ENCODE data around the gene CREBL2.
"Not testable (repeated sequence)": the region's sequence is repeated elsewhere in the genome, so short reads cannot be mapped to it uniquely, and the experiment has no call there.

CREBL2 gene

GRCh38 chr12:12611512-12612306 lies at the start of gene CREBL2:
TSS of gene CREBL2 (plus strand) at chr12:12611876. CDS start at chr12:12612173, 297 bp downstream.
- DNase-seq (ENCODE audit: low read depth): peak; percentile 56

- no peak for DNase-seq (ENCODE audit: low read depth)
Measured at GRCh38 chr12:12562016-12562483, 49.6 kb upstream of the CREBL2 start.

- DNase-seq (ENCODE audit: low read depth): no peak
Measured at GRCh38 chr12:12562585-12563261, 49.0 kb upstream of the CREBL2 start, which contains the start of gene DUSP16. TSS of gene DUSP16 (minus strand) at chr12:12562863. CDS start at chr12:12521098, 41,765 bp downstream.

GRCh38 chr12:12563290-12563928 lies 48.3 kb upstream of the CREBL2 start:
- DNase-seq (ENCODE audit: low read depth): no peak

GRCh38 chr12:12564911-12565310 lies 46.8 kb upstream of the CREBL2 start:
- no peak for DNase-seq (ENCODE audit: low read depth)

- DNase-seq (ENCODE audit: low read depth): not testable (repeated sequence)
Measured at GRCh38 chr12:12565971-12566370, 45.7 kb upstream of the CREBL2 start.

GRCh38 chr12:12572659-12573058 lies 39.0 kb upstream of the CREBL2 start:
- DNase-seq (ENCODE audit: low read depth): no peak

- DNase-seq (ENCODE audit: low read depth): no peak
Measured at GRCh38 chr12:12577786-12578185, 33.9 kb upstream of the CREBL2 start.

GRCh38 chr12:12580716-12581115 lies 31.0 kb upstream of the CREBL2 start:
- DNase-seq (ENCODE audit: low read depth): not testable (repeated sequence)

- no peak for DNase-seq (ENCODE audit: low read depth)
Measured at GRCh38 chr12:12582193-12582881, 29.3 kb upstream of the CREBL2 start.

- DNase-seq (ENCODE audit: low read depth): no peak
Measured at GRCh38 chr12:12582895-12583303, 28.8 kb upstream of the CREBL2 start.

- DNase-seq (ENCODE audit: low read depth): no peak
Measured at GRCh38 chr12:12583510-12584178, 28.0 kb upstream of the CREBL2 start.

- DNase-seq (ENCODE audit: low read depth): no peak
Measured at GRCh38 chr12:12585115-12585863, 26.4 kb upstream of the CREBL2 start.

GRCh38 chr12:12586879-12587675 lies 24.6 kb upstream of the CREBL2 start:
- no peak for DNase-seq (ENCODE audit: low read depth)

GRCh38 chr12:12587878-12588277 lies 23.8 kb upstream of the CREBL2 start:
- no peak for DNase-seq (ENCODE audit: low read depth)

- not testable (repeated sequence) for DNase-seq (ENCODE audit: low read depth)
Measured at GRCh38 chr12:12588436-12588835, 23.2 kb upstream of the CREBL2 start.

GRCh38 chr12:12590961-12591360 lies 20.7 kb upstream of the CREBL2 start:
- DNase-seq (ENCODE audit: low read depth): no peak

- no peak for DNase-seq (ENCODE audit: low read depth)
Measured at GRCh38 chr12:12592930-12593329, 18.7 kb upstream of the CREBL2 start.

- DNase-seq (ENCODE audit: low read depth): not testable (repeated sequence)
Measured at GRCh38 chr12:12595929-12596328, 15.7 kb upstream of the CREBL2 start.

- not testable (repeated sequence) for DNase-seq (ENCODE audit: low read depth)
Measured at GRCh38 chr12:12596598-12596997, 15.1 kb upstream of the CREBL2 start.
